Urothelium cell line (cell line): ENCODE measurements around the gene NEMP1.
"Not testable (repeated sequence)": the region's sequence is repeated elsewhere in the genome, so short reads cannot be mapped to it uniquely, and the experiment has no call there.

Source experiments
- DNase-seq: peaks from one replicate; pipeline ENCODE4 v3.0.0; 2011; ENCODE audit warnings: low spot score, mixed read lengths
- FAIRE-seq: peaks from 2 replicates; lab custom pipeline; 2011; peaks lifted over from hg19 to GRCh38; lab: Jason Lieb, UNC

Gene NEMP1

GRCh38 chr12:57063991-57064685, 14.5 kb downstream of the NEMP1 start:
- DNase-seq (no peak), FAIRE-seq (no peak)

GRCh38 chr12:57058454-57058853, 20.1 kb downstream of the NEMP1 start:
- DNase-seq = no peak
- no peak for FAIRE-seq

- FAIRE-seq (no peak), DNase-seq (no peak)
Measured at GRCh38 chr12:57057067-57057751, 21.4 kb downstream of the NEMP1 start.

- DNase-seq = no peak
- no peak for FAIRE-seq
Measured at GRCh38 chr12:57055824-57056223, 22.8 kb downstream of the NEMP1 start.

GRCh38 chr12:57053901-57054300, 24.7 kb downstream of the NEMP1 start:
- FAIRE-seq, DNase-seq: not testable (repeated sequence)

GRCh38 chr12:57053146-57053545, 25.4 kb downstream of the NEMP1 start:
- DNase-seq, FAIRE-seq: not testable (repeated sequence)

GRCh38 chr12:57051011-57051410, 27.6 kb downstream of the NEMP1 start:
- DNase-seq (no peak), FAIRE-seq (no peak)

GRCh38 chr12:57049890-57050289, 28.7 kb downstream of the NEMP1 start, which contains the start of gene MYO1A:
Gene MYO1A, minus strand, starts transcription at chr12:57050129. Its CDS starts 1,806 bp downstream, at chr12:57048323.
- peak; percentile 21 for DNase-seq
- no peak for FAIRE-seq

GRCh38 chr12:57049119-57049446, 29.5 kb downstream of the NEMP1 start:
- DNase-seq = no peak
- no peak for FAIRE-seq

GRCh38 chr12:57048423-57049118, 30.0 kb downstream of the NEMP1 start:
- no peak for FAIRE-seq
- DNase-seq = no peak

- no peak for DNase-seq
- FAIRE-seq = no peak
Measured at GRCh38 chr12:57047981-57048380, 30.6 kb downstream of the NEMP1 start.

GRCh38 chr12:57046947-57047890, 31.4 kb downstream of the NEMP1 start:
- no peak for FAIRE-seq
- no peak for DNase-seq

- FAIRE-seq (no peak), DNase-seq (no peak)
Measured at GRCh38 chr12:57046086-57046791, 32.4 kb downstream of the NEMP1 start.

- no peak for FAIRE-seq
- no peak for DNase-seq
Measured at GRCh38 chr12:57044889-57045288, 33.7 kb downstream of the NEMP1 start.

- DNase-seq (no peak), FAIRE-seq (no peak)
Measured at GRCh38 chr12:57044468-57044867, 34.1 kb downstream of the NEMP1 start.

- no peak for FAIRE-seq
- DNase-seq = no peak
Measured at GRCh38 chr12:57042695-57043094, 35.9 kb downstream of the NEMP1 start.

GRCh38 chr12:57040750-57041149, 37.8 kb downstream of the NEMP1 start:
- FAIRE-seq (no peak), DNase-seq (no peak)

GRCh38 chr12:57040211-57040610, 38.4 kb downstream of the NEMP1 start:
- no peak for FAIRE-seq
- DNase-seq = no peak

GRCh38 chr12:57039016-57039798, 39.4 kb downstream of the NEMP1 start:
- DNase-seq (no peak), FAIRE-seq (no peak)
